Suppressor macrophage treated with lipopolysaccharide for 4 hours (primary cell): Measurements from ENCODE around the gene GPR32.
"Not testable (repeated sequence)": the region's sequence is repeated elsewhere in the genome, so short reads cannot be mapped to it uniquely, and the experiment has no call there.

Source experiments
- DNase-seq: peaks from one replicate; pipeline ENCODE4 v3.0.0-alpha.2; 2020

Gene GPR32

GRCh38 chr19:50749490-50749889 is 20.8 kb upstream of the GPR32 start:
- no peak for DNase-seq

GRCh38 chr19:50750010-50750409 is 20.3 kb upstream of the GPR32 start:
- DNase-seq: no peak

DNA sequence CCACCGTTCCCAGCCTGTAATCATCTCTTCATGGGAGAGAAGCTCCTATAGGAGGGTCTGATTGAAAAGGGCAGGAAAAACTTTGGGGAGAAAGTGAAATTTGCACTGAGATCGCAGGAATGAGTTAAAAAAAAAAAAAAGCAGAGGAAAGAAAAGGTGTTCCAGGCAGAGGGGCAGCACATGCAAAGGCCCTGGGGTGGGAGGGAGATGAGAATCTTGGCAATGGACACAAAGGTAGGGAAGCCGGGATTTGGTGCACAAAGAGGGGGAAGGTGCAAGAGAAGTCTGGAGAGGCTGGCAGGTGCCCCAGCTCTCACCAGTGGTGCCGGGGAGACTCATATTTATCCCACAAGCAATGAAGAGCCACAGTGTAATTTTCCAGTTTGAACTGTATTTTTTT is 16.4 kb upstream of the GPR32 start:
- no peak for DNase-seq

GRCh38 chr19:50756244-50756643 is 14.0 kb upstream of the GPR32 start:
- DNase-seq: not testable (repeated sequence)

DNA sequence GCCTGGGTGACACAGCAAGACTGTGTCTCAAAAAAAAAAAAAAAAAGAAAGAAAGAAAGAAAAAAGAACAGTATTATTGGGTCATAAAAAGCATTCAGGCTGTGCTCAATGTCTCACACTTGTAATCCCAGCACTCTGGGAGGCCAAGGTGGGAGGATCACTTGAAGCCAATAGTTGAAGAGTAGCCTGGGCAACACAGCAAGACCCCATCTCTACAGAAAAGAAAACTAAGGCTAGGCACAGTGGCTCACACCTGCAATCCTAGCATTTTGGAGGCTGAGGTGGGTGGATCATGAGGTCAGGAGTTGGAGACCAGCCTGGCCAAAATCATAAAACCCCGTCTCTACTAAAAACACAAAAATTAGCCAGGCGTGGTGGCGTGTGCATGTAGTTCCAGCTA is 12.6 kb upstream of the GPR32 start:
- DNase-seq: not testable (repeated sequence)

DNA sequence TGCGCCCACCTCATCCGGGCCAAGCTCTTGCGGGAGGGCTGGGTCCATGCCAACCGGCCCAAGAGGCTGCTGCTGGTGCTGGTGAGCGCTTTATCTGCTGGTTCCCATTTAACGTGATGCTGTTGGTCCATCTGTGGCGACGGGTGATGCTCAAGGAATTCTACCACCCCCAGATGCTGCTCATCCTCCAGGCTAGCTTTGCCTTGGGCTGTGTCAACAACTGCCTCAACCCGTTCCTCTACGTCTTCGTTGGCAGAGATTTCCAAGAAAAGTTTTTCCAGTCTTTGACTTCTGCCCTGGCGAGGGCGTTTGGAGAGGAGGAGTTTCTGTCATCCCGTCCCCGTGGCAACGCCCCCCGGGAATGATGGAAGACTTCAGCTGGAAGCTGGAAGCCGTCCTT is 11.2 kb upstream of the GPR32 start:
- DNase-seq: not testable (repeated sequence)

DNA sequence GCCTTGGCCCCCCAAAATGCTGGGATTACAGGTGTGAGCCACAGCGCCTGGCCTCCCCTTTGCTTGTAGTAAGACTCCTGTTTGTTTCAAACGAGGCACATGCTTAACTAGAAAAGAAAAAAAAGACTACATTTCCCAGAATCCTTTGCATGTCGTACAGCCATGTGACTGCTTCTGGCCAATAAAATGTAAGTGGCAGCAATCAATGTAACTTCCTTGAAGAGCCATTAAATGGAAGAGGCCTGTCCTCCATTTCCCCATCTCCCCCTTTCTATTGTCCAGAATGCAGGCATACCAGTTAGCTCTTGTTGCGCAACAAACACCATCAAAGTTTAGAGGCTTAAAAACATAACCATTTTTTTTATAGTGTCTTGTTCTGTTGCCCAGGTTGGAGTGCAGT is 10.4 kb upstream of the GPR32 start:
- DNase-seq: peak; percentile 5

DNA sequence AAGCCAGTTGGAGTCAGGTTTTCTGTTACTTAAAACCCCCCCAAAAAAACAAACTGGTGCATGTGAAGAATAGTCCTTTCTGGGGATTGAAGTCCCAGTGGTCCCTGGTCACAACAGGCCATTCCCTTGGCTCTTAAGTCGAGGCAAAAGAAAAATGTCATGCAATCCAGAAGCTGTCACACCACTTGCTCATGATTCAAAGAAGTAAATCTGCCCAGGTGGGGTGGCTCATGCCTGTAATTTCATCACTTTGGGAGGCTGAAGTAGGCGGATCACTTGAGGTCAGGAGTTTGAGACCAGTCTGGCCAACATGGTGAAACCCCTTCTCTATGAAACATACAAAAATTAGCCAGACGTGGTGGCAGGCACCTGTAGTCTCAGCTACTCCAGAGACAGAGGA is 8.8 kb upstream of the GPR32 start:
- not testable (repeated sequence) for DNase-seq

GRCh38 chr19:50763521-50763920 is 6.7 kb upstream of the GPR32 start:
- DNase-seq: not testable (repeated sequence)

GRCh38 chr19:50764409-50764808 is 5.9 kb upstream of the GPR32 start:
- no peak for DNase-seq

GRCh38 chr19:50766746-50767145 is 3.5 kb upstream of the GPR32 start:
- DNase-seq: not testable (repeated sequence)

DNA sequence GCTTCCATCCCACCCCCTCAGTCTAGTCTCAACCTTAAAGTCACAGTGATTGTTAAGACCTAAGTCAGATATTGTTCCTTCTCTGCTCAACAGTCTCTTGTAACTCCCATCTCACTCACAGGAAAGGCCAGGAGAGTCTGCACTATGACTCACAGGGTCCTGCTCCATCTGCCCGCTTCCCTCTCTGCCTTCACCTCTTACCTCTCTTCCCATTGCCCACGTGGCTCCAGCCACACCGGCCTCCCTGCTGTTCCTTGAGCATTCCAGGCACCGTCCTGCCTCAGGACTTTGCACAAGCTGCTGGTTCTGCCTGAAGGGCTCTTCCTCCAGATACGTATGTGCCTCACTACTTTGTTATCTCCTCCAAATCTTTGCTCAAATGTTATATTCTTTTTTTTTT is 3.0 kb upstream of the GPR32 start:
- DNase-seq: not testable (repeated sequence)

GRCh38 chr19:50768277-50768676 is 2.0 kb upstream of the GPR32 start:
- no peak for DNase-seq

DNA sequence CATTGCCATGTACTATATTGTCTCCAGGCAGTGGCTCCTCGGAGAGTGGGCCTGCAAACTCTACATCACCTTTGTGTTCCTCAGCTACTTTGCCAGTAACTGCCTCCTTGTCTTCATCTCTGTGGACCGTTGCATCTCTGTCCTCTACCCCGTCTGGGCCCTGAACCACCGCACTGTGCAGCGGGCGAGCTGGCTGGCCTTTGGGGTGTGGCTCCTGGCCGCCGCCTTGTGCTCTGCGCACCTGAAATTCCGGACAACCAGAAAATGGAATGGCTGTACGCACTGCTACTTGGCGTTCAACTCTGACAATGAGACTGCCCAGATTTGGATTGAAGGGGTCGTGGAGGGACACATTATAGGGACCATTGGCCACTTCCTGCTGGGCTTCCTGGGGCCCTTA is 624 bp downstream of the GPR32 start:
- DNase-seq: no peak

GRCh38 chr19:50772476-50772875 is 2.2 kb downstream of the GPR32 start:
- DNase-seq: peak; percentile 9

DNA sequence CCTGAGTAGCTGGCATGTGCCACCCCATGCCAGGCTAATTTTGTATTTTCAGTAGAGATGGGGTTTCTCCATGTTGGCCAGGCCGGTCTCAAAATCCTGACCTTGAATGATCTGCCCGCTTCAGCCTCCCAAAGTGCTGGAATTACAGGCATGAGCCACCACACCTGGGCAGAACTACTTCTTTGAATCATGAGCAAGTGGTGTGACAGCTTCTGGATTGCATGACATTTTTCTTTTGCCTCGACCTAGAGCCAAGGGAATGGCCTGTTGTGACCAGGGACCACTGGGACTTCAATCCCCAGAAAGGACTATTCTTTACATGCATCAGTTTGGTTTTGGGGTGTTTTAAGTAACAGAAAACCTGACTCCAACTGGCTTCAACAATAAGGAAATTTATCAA is 2.6 kb downstream of the GPR32 start:
- DNase-seq: not testable (repeated sequence)

GRCh38 chr19:50773454-50773853 is 3.2 kb downstream of the GPR32 start:
- not testable (repeated sequence) for DNase-seq

GRCh38 chr19:50776131-50776530 is 5.9 kb downstream of the GPR32 start:
- no peak for DNase-seq

GRCh38 chr19:50777261-50777660 is 7.0 kb downstream of the GPR32 start:
- no peak for DNase-seq

DNA sequence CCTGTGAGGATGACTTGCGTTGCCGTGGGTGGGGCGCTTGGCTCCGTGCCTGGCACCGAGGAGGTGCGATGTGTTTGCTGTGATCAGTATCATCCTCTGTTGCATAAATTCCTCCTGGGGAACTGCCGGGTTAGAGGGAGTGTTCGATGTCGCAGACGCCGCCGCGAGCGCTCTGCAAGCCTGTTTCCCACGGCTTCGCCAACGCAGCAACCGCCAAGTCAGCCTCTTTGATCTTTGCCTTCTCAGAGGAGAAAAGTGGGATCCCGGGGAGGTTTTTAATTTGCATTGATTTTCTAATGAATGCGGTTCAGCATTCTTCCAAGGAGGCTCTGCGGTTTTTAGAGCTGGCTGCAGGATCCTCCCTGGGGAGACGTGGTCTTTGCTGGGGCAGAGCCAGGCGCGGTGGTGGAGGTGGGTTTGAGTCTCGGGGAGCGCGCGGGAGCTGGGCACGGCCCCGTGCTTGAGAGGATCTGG is 7.6 kb downstream of the GPR32 start:
- peak; percentile 25 for DNase-seq

- DNase-seq: no peak
Observed at GRCh38 chr19:50778906-50779430, 8.7 kb downstream of the GPR32 start.

DNA sequence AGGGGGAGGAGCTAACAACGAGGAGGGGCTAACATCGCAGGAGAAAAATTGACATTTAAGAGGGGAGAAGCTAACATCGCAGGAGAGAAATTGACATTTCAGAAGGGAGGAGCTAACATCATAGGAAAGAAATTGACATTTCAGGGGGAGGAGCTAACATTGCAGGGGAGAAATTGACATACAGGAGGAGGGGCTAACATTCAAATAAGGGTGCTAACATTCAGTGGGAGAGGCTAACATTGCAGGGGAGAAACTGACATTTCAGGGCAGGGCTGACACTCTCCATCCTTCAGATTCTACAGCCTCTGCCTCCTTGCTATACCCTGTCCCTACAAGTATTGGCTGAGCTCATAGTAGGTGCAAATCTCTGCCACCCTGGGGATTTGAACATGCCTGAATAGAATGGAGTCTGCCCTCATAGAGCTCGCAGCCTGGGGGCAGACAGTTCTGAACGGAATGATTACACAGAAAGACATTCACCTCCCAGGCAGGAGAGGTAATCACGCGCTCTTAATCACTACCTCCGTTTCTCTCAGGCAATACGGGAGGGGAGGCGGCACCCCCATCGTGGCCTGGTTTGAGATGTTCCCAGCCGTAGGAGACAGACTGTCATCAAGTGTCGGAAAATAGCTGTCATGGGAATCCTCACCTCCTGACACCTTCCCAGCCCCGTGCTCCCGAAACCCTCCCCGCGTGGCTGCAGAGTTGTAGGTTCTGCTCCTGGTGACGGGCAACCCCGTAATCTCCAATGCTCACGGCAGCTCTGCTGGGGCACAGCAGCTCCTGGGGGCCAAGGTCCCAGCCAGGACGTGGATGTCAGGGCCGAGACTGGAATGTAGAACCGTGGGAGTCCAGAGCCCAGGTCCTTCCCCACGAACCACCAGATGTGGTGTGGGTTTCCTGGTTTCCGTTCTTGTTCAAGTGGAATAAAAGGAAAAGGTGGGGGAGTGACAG is 9.5 kb downstream of the GPR32 start:
- no peak for DNase-seq

- DNase-seq: no peak
Observed at GRCh38 chr19:50780753-50781435, 10.6 kb downstream of the GPR32 start.

GRCh38 chr19:50783848-50784152 is 13.5 kb downstream of the GPR32 start:
- not testable (repeated sequence) for DNase-seq
